ENCODE measurements around the gene SMARCC2.

SMARCC2 gene

GRCh38 chr12:56208006-56208405 is 18.7 kb upstream of the SMARCC2 start:
- DNase-seq (ENCODE audit: low read depth): no peak

- DNase-seq (ENCODE audit: low read depth): peak; percentile 33
Observed at GRCh38 chr12:56206452-56207166, 17.3 kb upstream of the SMARCC2 start.

- DNase-seq (ENCODE audit: low read depth): no peak
Observed at GRCh38 chr12:56205445-56205844, 16.2 kb upstream of the SMARCC2 start.

- DNase-seq (ENCODE audit: low read depth): no peak
Observed at GRCh38 chr12:56204275-56204674, 15.0 kb upstream of the SMARCC2 start.

- no peak for DNase-seq (ENCODE audit: low read depth)
Observed at GRCh38 chr12:56202838-56203237, 13.6 kb upstream of the SMARCC2 start.

- no peak for DNase-seq (ENCODE audit: low read depth)
Observed at GRCh38 chr12:56202366-56202765, 13.1 kb upstream of the SMARCC2 start.

GRCh38 chr12:56198836-56199235 is 9.6 kb upstream of the SMARCC2 start:
- no peak for DNase-seq (ENCODE audit: low read depth)

GRCh38 chr12:56197921-56198635 is 8.8 kb upstream of the SMARCC2 start:
- DNase-seq (ENCODE audit: low read depth): no peak

GRCh38 chr12:56196818-56197550 is 7.7 kb upstream of the SMARCC2 start:
- DNase-seq (ENCODE audit: low read depth): peak; percentile 50

- peak; percentile 81 for DNase-seq (ENCODE audit: low read depth)
Observed at GRCh38 chr12:56193025-56193578, 3.8 kb upstream of the SMARCC2 start.

- DNase-seq (ENCODE audit: low read depth): no peak
Observed at GRCh38 chr12:56192582-56192981, 3.3 kb upstream of the SMARCC2 start.

- no peak for DNase-seq (ENCODE audit: low read depth)
Observed at GRCh38 chr12:56190695-56191155, 1.4 kb upstream of the SMARCC2 start.

GRCh38 chr12:56189918-56190694 is 823 bp upstream of the SMARCC2 start:
- peak; percentile 81 for DNase-seq (ENCODE audit: low read depth)

- DNase-seq (ENCODE audit: low read depth): no peak
Observed at GRCh38 chr12:56188778-56189098, 545 bp downstream of the SMARCC2 start.

GRCh38 chr12:56188131-56188777 is 1.0 kb downstream of the SMARCC2 start:
- no peak for DNase-seq (ENCODE audit: low read depth)

- DNase-seq (ENCODE audit: low read depth): no peak
Observed at GRCh38 chr12:56186957-56187356, 2.3 kb downstream of the SMARCC2 start.

GRCh38 chr12:56178347-56178746 is 10.9 kb downstream of the SMARCC2 start:
- DNase-seq (ENCODE audit: low read depth): no peak

- no peak for DNase-seq (ENCODE audit: low read depth)
Observed at GRCh38 chr12:56172839-56173238, 16.4 kb downstream of the SMARCC2 start.

GRCh38 chr12:56169229-56169759 is 20.0 kb downstream of the SMARCC2 start:
- DNase-seq (ENCODE audit: low read depth): no peak

GRCh38 chr12:56165369-56165768 is 23.9 kb downstream of the SMARCC2 start:
- no peak for DNase-seq (ENCODE audit: low read depth)

- no peak for DNase-seq (ENCODE audit: low read depth)
Observed at GRCh38 chr12:56164345-56164729, 24.9 kb downstream of the SMARCC2 start.

Measured in fibroblast of the conjunctiva (primary cell).